ENCODE measurements around the gene KSR1. TPM values are rescaled to one million over a fixed set of nuclear protein-coding genes. Genes with fewer than 3 reads are reported as not detected.

Gene KSR1
- total and polyA plus RNA-seq, 8 donors: 2.7 to 32.1 (median 13.6) TPM

GRCh38 chr17:27481327-27481726 is 25.1 kb downstream of the KSR1 start:
- no peak overlapping the region for H3K4me3 ChIP-seq
- TF ChIP-seq POLR2AphosphoS5 (IDR thresholded peaks at IDR 0.05): no peak
- peak in 1 of 2 donors; percentile 65 for DNase-seq
- 27 to 47% (median 42%) methylated on average over 4 of the region's 4 CpGs for WGBS, 5 donors
- peaks cover 8 to 28% (median 22%) of the 10 kb centered on the region in 4 donors for H3K4me1 ChIP-seq
- no peaks in the 10 kb centered on the region for H3K9me3 ChIP-seq
- no peaks in the 10 kb centered on the region for H3K27me3 ChIP-seq
- intact Hi-C loops (cut with DNase I; ENCODE audit: low total_unique reads): loop anchor here (10.0 kb wide), 1 partner anchor 103 kb away; no protein-coding TSS in a partner anchor
- H3K27ac ChIP-seq: no peak overlapping the region
- no peaks in the 10 kb centered on the region for H3K36me3 ChIP-seq

DNA sequence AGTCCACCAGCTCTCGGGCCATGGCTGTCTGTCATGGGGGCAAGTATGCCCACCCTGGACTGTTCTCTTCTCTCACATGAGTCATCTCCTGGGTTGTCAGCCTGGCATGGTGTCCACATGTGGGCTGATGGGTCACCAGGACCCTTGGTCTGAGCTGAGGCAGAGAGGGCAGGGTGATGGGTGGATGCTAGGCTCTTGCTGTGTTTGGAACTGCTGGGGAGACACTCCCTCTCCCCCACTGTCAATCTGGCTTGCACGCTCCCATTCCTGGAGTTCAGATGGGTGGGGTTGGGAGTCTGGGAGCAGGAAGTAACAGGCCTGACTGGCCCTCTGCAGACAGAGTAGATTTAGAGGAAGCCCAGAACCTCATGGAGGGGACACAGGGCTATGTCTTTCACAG is 28.9 kb downstream of the KSR1 start:
- 64 to 81% (median 80%) methylated on average over 2 of the region's 2 CpGs for WGBS, 5 donors
- Histone ChIP-seq H3K4me1 (peaks cover 24 to 43% (median 34%) of the 10 kb centered on the region in 4 donors), H3K9me3 (no peaks in the 10 kb centered on the region), H3K27me3 (no peaks in the 10 kb centered on the region), H3K36me3 (no peaks in the 10 kb centered on the region), H3K4me3 (no peak overlapping the region), H3K27ac (no peak overlapping the region)
- intact Hi-C loops (cut with DNase I; ENCODE audit: low total_unique reads): loop anchor here (10.0 kb wide), 1 partner anchor 100 kb away; no protein-coding TSS in a partner anchor
- DNase-seq: peak in 1 of 2 donors; percentile 45
- TF ChIP-seq POLR2A (IDR thresholded peaks at IDR 0.05): no peak
- no peak for TF ChIP-seq POLR2AphosphoS5 (IDR thresholded peaks at IDR 0.05)
- TF ChIP-seq CTCF (IDR thresholded peaks at IDR 0.05): no peak
- TF ChIP-seq EP300 (IDR thresholded peaks at IDR 0.05): no peak

DNA sequence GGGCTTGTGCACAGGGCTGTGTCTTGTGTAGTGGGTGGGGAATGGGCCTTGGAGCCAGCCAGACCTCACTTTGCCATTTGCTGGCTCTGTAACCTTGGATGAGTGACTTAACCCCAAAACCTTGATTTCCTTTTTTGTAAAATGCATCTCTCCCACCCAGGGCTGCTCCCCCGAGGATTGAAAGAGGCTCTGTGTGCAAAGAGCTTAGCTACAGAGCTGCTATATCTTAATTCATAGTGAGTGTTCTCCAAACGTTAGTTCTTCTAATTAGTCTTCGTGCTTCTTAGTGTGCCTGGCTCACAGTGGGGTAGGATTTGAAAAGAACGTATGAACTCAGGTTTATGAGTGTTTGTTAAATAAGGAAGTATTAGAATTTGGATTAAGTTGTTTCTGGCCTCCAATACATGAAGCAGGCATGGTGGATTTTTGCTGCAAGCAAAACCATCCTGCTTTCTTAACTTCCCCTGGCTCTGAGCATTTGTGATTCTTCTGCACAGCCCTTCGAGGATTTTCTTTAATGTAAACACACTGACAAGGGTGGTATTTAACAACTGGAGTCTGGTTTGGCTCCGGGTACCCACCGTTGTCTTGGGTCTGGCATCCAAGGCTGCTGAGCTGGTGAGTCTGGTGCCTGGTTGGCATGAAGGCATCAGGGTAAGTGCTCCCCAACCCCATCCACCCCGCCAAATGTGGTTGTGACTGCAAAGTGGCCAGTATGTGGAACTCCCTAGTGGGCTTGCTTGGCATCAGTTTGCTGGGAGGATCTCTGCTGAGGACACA is 29.7 kb downstream of the KSR1 start:
- Histone ChIP-seq H3K4me3 (no peak overlapping the region), H3K27ac (no peak overlapping the region), H3K4me1 (peaks cover 24 to 43% (median 34%) of the 10 kb centered on the region in 4 donors), H3K9me3 (no peaks in the 10 kb centered on the region), H3K36me3 (no peaks in the 10 kb centered on the region), H3K27me3 (no peaks in the 10 kb centered on the region)
- TF ChIP-seq EP300 (IDR thresholded peaks at IDR 0.05) (no peak), POLR2A (IDR thresholded peaks at IDR 0.05) (no peak), POLR2AphosphoS5 (IDR thresholded peaks at IDR 0.05) (no peak), CTCF (IDR thresholded peaks at IDR 0.05) (no peak)
- intact Hi-C loops (cut with DNase I; ENCODE audit: low total_unique reads): loop anchor here (10.0 kb wide), 1 partner anchor 99 kb away; no protein-coding TSS in a partner anchor
- WGBS, 5 donors: 52 to 67% (median 60%) methylated on average over 8 of the region's 8 CpGs
- DNase-seq: no peak

- intact Hi-C loops (cut with DNase I; ENCODE audit: low total_unique reads): loop anchor here (10.0 kb wide), 1 partner anchor 98 kb away; no protein-coding TSS in a partner anchor
- TF ChIP-seq CTCF (IDR thresholded peaks at IDR 0.05) (no peak), EP300 (IDR thresholded peaks at IDR 0.05) (no peak), POLR2AphosphoS5 (IDR thresholded peaks at IDR 0.05) (no peak), POLR2A (IDR thresholded peaks at IDR 0.05) (no peak)
- Histone ChIP-seq H3K4me3 (no peak overlapping the region), H3K36me3 (no peaks in the 10 kb centered on the region), H3K27me3 (no peaks in the 10 kb centered on the region), H3K27ac (no peak overlapping the region), H3K4me1 (peaks cover 24 to 47% (median 34%) of the 10 kb centered on the region in 4 donors), H3K9me3 (no peaks in the 10 kb centered on the region)
- no peak for DNase-seq
- 86 to 90% (median 88%) methylated on average over 5 of the region's 5 CpGs for WGBS, 5 donors
Measured at GRCh38 chr17:27486741-27487140, 30.5 kb downstream of the KSR1 start.

- H3K27ac ChIP-seq: peak overlapping the region in 3 of 5 donors; percentile 37 to 67 (median 40)
- H3K4me3 ChIP-seq: no peak overlapping the region
- H3K27me3 ChIP-seq: no peaks in the 10 kb centered on the region
- intact Hi-C loops (cut with DNase I; ENCODE audit: low total_unique reads): loop anchor here (10.0 kb wide), 1 partner anchor 97 kb away; no protein-coding TSS in a partner anchor
- peaks cover 24 to 54% (median 34%) of the 10 kb centered on the region in 4 donors for H3K4me1 ChIP-seq
- no peak for DNase-seq
- no peaks in the 10 kb centered on the region for H3K36me3 ChIP-seq
- TF ChIP-seq CTCF (IDR thresholded peaks at IDR 0.05) (no peak), EP300 (IDR thresholded peaks at IDR 0.05) (no peak), POLR2A (IDR thresholded peaks at IDR 0.05) (no peak), POLR2AphosphoS5 (IDR thresholded peaks at IDR 0.05) (no peak)
- H3K9me3 ChIP-seq: no peaks in the 10 kb centered on the region
Measured at GRCh38 chr17:27488231-27488630, 32.0 kb downstream of the KSR1 start.
